Endothelial cell of umbilical vein (primary cell): ENCODE data around the gene ERBIN. TPM values are rescaled to one million over a fixed set of nuclear protein-coding genes. Genes with fewer than 3 reads are reported as not detected.

Experiments
- BruUV-seq: library from RNA; stranded (reverse); fragments of 400-500 nt; replicated peaks from 2 replicates; lab custom pipeline; 2021; lab: Mats Ljungman, UMichigan
- CTCF ChIA-PET: fragments of 300-600, 350-600 bp; sonication (Branson Sonifier 250); formaldehyde crosslinking; loops from one replicate; lab custom pipeline; 2021; ENCODE audit warnings: antibody characterized with exemption, inconsistent platforms; lab: Charles Lee
- POLR2A ChIA-PET: fragments of 300-600, 350-600 bp; sonication (Branson Sonifier 250); formaldehyde crosslinking; loops from one replicate; lab custom pipeline; 2021; ENCODE audit warnings: antibody characterized with exemption, inconsistent platforms; lab: Charles Lee
- DNase-seq: peaks from one replicate; pipeline ENCODE4 v3.0.0-alpha.2; 2011; ENCODE audit warnings: low read depth, low spot score
- FAIRE-seq: peaks from 2 replicates; lab custom pipeline; 2011; peaks lifted over from hg19 to GRCh38; lab: Jason Lieb, UNC
- H2AFZ ChIP-seq: 2 replicates; pipeline ENCODE4 v1.6.0; 2012; ENCODE audit warnings: low read depth, low read length, control low read depth, inconsistent platforms
- H3K27ac ChIP-seq: 2 replicates; pipeline ENCODE4 v1.5.1; 2011; ENCODE audit warnings: low read depth, mild to moderate bottlenecking, control low read depth, low read length, moderate library complexity; ENCODE audit not compliant: insufficient read depth
- H3K27me3 ChIP-seq, 2 experiments: 2 replicates each; pipeline versions ENCODE4 v1.6.0 to v1.6.1; 2011; ENCODE audit warnings: low read length in 2 of 2, mixed read lengths in 1 of 2; ENCODE audit not compliant: control insufficient read depth in 2 of 2, insufficient read depth in 2 of 2
- H3K36me3 ChIP-seq, 2 experiments: 2 replicates in 1 of 2; 3 replicates in 1 of 2; pipeline ENCODE4 v1.5.1; 2011; ENCODE audit warnings: low read length in 2 of 2, mild to moderate bottlenecking in 1 of 2, moderate library complexity in 1 of 2; ENCODE audit not compliant: control insufficient read depth in 2 of 2, insufficient read depth in 2 of 2; ENCODE audit errors: extremely low read depth in 1 of 2
- H3K4me1 ChIP-seq: 3 replicates; pipeline ENCODE4 v1.5.1; 2011; ENCODE audit warnings: mild to moderate bottlenecking, low read length; ENCODE audit not compliant: control insufficient read depth, insufficient read depth; ENCODE audit errors: extremely low read depth
- H3K4me2 ChIP-seq: 2 replicates; pipeline ENCODE4 v1.6.1; 2011; ENCODE audit warnings: low read length, control low read depth, mixed read lengths; ENCODE audit not compliant: insufficient read depth
- H3K4me3 ChIP-seq, 3 experiments: fragments of 200-600 bp in 1 of 3; sonication (generic), shearing (Covaris generic) in 1 of 3; replicated peaks in 1 of 3; 2 replicates each; pipeline ENCODE4 v1.5.1; 2011 to 2016; ENCODE audit warnings: control low read depth in 3 of 3, low read length in 3 of 3, mild to moderate bottlenecking in 2 of 3, inconsistent platforms in 1 of 3, low read depth in 1 of 3, moderate library complexity in 1 of 3; ENCODE audit not compliant: insufficient read depth in 1 of 3
- H3K79me2 ChIP-seq: 2 replicates; pipeline ENCODE4 v1.6.0; 2012; ENCODE audit warnings: low read length, inconsistent platforms; ENCODE audit not compliant: control insufficient read depth, insufficient read depth
- H3K9ac ChIP-seq: replicated peaks from 2 replicates; pipeline ENCODE3; 2011; ENCODE audit warnings: low read length, control low read depth; ENCODE audit not compliant: insufficient read depth; ENCODE audit errors: extremely low read depth
- H3K9me1 ChIP-seq: replicated peaks from 3 replicates; pipeline ENCODE4 v1.6.0; 2011; ENCODE audit warnings: mild to moderate bottlenecking, low read length; ENCODE audit not compliant: control insufficient read depth, insufficient read depth; ENCODE audit errors: extremely low read depth
- H3K9me3 ChIP-seq: replicated peaks from 2 replicates; pipeline ENCODE4 v1.5.1; 2012; ENCODE audit warnings: low read length, inconsistent platforms; ENCODE audit not compliant: control insufficient read depth, insufficient read depth
- H4K20me1 ChIP-seq: replicated peaks from 2 replicates; pipeline ENCODE3; 2011; ENCODE audit warnings: mild to moderate bottlenecking, low read length; ENCODE audit not compliant: control insufficient read depth, insufficient read depth; ENCODE audit errors: extremely low read depth
- EZH2 ChIP-seq: IDR thresholded peaks from 2 replicates; pipeline ENCODE4 v1.6.1; 2012; ENCODE audit warnings: borderline replicate concordance, low read depth, mild to moderate bottlenecking, moderate library complexity, low read length, inconsistent platforms; ENCODE audit not compliant: severe bottlenecking
- FOS ChIP-seq: IDR thresholded peaks from 2 replicates; pipeline ENCODE4 v1.6.1; 2011; ENCODE audit warnings: mild to moderate bottlenecking, low read length, moderate library complexity, borderline replicate concordance; ENCODE audit not compliant: insufficient read depth
- GATA2 ChIP-seq: IDR thresholded peaks from 2 replicates; pipeline ENCODE4 v1.7.0; 2011; ENCODE audit warnings: low read depth, mild to moderate bottlenecking, moderate library complexity, mixed read lengths, low read length; ENCODE audit not compliant: insufficient read length, insufficient read depth
- JUN ChIP-seq: IDR thresholded peaks from 2 replicates; pipeline ENCODE4 v1.6.1; 2011; ENCODE audit warnings: borderline replicate concordance, low read depth; ENCODE audit not compliant: insufficient read length, insufficient read depth
- MYC ChIP-seq: IDR thresholded peaks from one replicate; pipeline ENCODE4 v1.6.1; 2011; ENCODE audit warnings: mild to moderate bottlenecking, low read depth, low read length
- POLR2A ChIP-seq: IDR thresholded peaks from 2 replicates; pipeline ENCODE4 v1.6.1; 2012; ENCODE audit warnings: low read depth, mild to moderate bottlenecking, control low read depth, low read length
- POLR2AphosphoS5 ChIP-seq: IDR thresholded peaks from 2 replicates; pipeline ENCODE4 v1.6.1; 2012; ENCODE audit warnings: low read depth, mild to moderate bottlenecking, control low read depth, low read length, moderate library complexity; ENCODE audit not compliant: insufficient read depth
- dilution Hi-C: fragments of 300-500 bp; cut with MboI; formaldehyde crosslinking; loops from one replicate; pipeline ENCODE4 v1.15.0; 2019; ENCODE audit warnings: low sequenced_read_pairs; ENCODE audit not compliant: extremely low pct_ligation_motif_present
- intact Hi-C: fragments of 100-400 bp; cut with micrococcal nuclease; formaldehyde crosslinking; loops from one replicate; pipeline ENCODE4 v1.10.0; 2022
- polyA plus RNA-seq, 4 experiments: library from polyadenylated mRNA; depleted of rRNA in 3 of 4; stranded (reverse) in 3 of 4; unstranded in 1 of 4; fragments of >200 nt; gene quantifications; 2 replicates each; pipeline versions ENCODE4 v1.2.1 to v1.2.3, GENCODE V29; 2011 to 2012; ENCODE audit warnings: missing spikeins in 1 of 4
- total RNA-seq: library from RNA; stranded (reverse); gene quantifications from 2 replicates; pipeline ENCODE4 v1.2.3, GENCODE V29; 2021
- TF ChIP-seq, protein P1 (sequence below), 2 donors: IDR thresholded peaks; 1 replicate in 1 of 2; 2 replicates in 1 of 2; pipeline ENCODE4 v1.5.1; 2011; ENCODE audit warnings: low read length in 2 of 2, mild to moderate bottlenecking in 2 of 2, moderate library complexity in 2 of 2, control low read depth in 1 of 2, inconsistent platforms in 1 of 2, low read depth in 1 of 2; ENCODE audit not compliant: insufficient read depth in 1 of 2; ENCODE audit errors: extremely low read depth in 1 of 2
- TF ChIP-seq, protein P2 (sequence below): IDR thresholded peaks from 2 replicates; pipeline ENCODE4 v1.6.1; 2011; ENCODE audit not compliant: insufficient read depth, insufficient read length

Gene ERBIN
- total and polyA plus RNA-seq, 2 donors (not counting 3 experiments of a cell fraction or from before 2014, with no cell fraction given), result 8.1 to 55.6 TPM

- Histone ChIP-seq H3K4me2 (no peak overlapping the region), H3K27me3 (no peaks in the 10 kb centered on the region), H4K20me1 (no peaks in the 10 kb centered on the region), H3K79me2 (no peaks in the 10 kb centered on the region), H2AFZ (no peak overlapping the region), H3K4me1 (peaks cover 8% of the 10 kb centered on the region), H3K4me3 (no peak overlapping the region), H3K27ac (no peak overlapping the region), H3K9me3 (no peaks in the 10 kb centered on the region), H3K9ac (no peak overlapping the region), H3K9me1 (no peaks in the 10 kb centered on the region), H3K36me3 (no peaks in the 10 kb centered on the region)
- DNase-seq (no peak), FAIRE-seq (no peak)
- intact Hi-C loops (loop anchor here (5.0 kb wide), 1 partner anchor 39 kb away; no protein-coding TSS in a partner anchor), dilution Hi-C loops (no loop called here)
- no TSS peak for BruUV-seq
- POLR2A ChIA-PET, result no interaction called here
- CTCF ChIA-PET, result no interaction called here
- TF ChIP-seq FOS (no peak), EZH2 (no peak), JUN (no peak), MYC (no peak), GATA2 (no peak), POLR2AphosphoS5 (no peak), POLR2A (no peak)
- TF ChIP-seq, protein P1, sequence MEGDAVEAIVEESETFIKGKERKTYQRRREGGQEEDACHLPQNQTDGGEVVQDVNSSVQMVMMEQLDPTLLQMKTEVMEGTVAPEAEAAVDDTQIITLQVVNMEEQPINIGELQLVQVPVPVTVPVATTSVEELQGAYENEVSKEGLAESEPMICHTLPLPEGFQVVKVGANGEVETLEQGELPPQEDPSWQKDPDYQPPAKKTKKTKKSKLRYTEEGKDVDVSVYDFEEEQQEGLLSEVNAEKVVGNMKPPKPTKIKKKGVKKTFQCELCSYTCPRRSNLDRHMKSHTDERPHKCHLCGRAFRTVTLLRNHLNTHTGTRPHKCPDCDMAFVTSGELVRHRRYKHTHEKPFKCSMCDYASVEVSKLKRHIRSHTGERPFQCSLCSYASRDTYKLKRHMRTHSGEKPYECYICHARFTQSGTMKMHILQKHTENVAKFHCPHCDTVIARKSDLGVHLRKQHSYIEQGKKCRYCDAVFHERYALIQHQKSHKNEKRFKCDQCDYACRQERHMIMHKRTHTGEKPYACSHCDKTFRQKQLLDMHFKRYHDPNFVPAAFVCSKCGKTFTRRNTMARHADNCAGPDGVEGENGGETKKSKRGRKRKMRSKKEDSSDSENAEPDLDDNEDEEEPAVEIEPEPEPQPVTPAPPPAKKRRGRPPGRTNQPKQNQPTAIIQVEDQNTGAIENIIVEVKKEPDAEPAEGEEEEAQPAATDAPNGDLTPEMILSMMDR (IDR thresholded peaks at IDR 0.05; ENCODE audit: extremely low read depth in 1 of 2, insufficient read depth in 1 of 2, low read depth in 1 of 2, low read length in 2 of 2), result no peak
- TF ChIP-seq, protein P2, sequence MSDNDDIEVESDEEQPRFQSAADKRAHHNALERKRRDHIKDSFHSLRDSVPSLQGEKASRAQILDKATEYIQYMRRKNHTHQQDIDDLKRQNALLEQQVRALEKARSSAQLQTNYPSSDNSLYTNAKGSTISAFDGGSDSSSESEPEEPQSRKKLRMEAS, result no peak
These were observed 42.9 kb upstream of the ERBIN start for GRCh38 chr5:65883461-65883860.
